Mammary epithelial cell (primary cell): ENCODE results near the gene HAUS2.

Experiments used
- CTCF ChIP-seq, 2 donors: IDR thresholded peaks in 1 of 2; conservative IDR thresholded peaks in 1 of 2; 2 replicates each; pipeline ENCODE4 v1.5.1; 2011 to 2012; ENCODE audit warnings: inconsistent platforms in 2 of 2, low read length in 2 of 2, mild to moderate bottlenecking in 2 of 2, control low read depth in 1 of 2, low read depth in 1 of 2; ENCODE audit not compliant: insufficient read depth in 1 of 2; ENCODE audit errors: extremely low read depth in 1 of 2
- EZH2 ChIP-seq: IDR thresholded peaks from 2 replicates; pipeline ENCODE4 v1.6.1; 2012; ENCODE audit warnings: low read length, inconsistent platforms, borderline replicate concordance

- TF ChIP-seq CTCF (conservative IDR thresholded peaks at IDR 0.05 in 1 of 2, IDR thresholded peaks at IDR 0.05 in 1 of 2; ENCODE audit: extremely low read depth in 1 of 2, insufficient read depth in 1 of 2, low read depth in 1 of 2, low read length in 2 of 2) (no peak), EZH2 (no peak)
These were observed 62.9 kb downstream of the HAUS2 start for GRCh38 chr15:42611532-42611931.
